ENCODE data around the gene RAPGEF1.

The RAPGEF1 gene

GRCh38 chr9:131743501-131743900 lies 3.6 kb upstream of the RAPGEF1 start:
- no peak overlapping the region for H3K4me3 ChIP-seq (ENCODE audit: low read depth, low read length)
- in situ Hi-C loops (cut with HindIII; ENCODE audit: low sequenced_read_pairs): no loop called here
- TF ChIP-seq, protein P1, sequence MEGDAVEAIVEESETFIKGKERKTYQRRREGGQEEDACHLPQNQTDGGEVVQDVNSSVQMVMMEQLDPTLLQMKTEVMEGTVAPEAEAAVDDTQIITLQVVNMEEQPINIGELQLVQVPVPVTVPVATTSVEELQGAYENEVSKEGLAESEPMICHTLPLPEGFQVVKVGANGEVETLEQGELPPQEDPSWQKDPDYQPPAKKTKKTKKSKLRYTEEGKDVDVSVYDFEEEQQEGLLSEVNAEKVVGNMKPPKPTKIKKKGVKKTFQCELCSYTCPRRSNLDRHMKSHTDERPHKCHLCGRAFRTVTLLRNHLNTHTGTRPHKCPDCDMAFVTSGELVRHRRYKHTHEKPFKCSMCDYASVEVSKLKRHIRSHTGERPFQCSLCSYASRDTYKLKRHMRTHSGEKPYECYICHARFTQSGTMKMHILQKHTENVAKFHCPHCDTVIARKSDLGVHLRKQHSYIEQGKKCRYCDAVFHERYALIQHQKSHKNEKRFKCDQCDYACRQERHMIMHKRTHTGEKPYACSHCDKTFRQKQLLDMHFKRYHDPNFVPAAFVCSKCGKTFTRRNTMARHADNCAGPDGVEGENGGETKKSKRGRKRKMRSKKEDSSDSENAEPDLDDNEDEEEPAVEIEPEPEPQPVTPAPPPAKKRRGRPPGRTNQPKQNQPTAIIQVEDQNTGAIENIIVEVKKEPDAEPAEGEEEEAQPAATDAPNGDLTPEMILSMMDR (IDR thresholded peaks at IDR 0.05; ENCODE audit: low read depth, low read length, missing control alignments): no peak
- no peak for DNase-seq (ENCODE audit: low read depth)

DNA sequence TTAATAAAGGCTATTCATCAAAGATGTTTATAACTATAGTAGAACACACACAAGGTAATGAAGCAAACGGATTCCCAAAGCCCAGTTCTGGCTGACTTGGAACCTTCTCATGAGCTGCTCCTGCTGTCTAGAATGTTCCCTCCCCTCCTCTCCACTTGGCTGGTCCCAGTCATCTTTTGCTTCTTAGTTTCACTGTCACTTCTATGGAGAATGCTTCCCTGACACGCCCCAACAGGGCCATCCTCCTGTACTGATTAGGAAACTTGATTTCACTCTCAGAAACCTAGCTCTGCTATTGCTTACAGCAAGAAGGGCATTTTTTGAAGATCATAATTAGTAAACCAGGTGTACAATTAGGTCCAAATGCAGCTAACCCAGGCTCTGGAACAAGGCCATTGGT lies 3.2 kb upstream of the RAPGEF1 start:
- DNase-seq (ENCODE audit: low read depth): no peak
- H3K4me3 ChIP-seq (ENCODE audit: low read depth, low read length): no peak overlapping the region
- TF ChIP-seq, protein P1 (IDR thresholded peaks at IDR 0.05; ENCODE audit: low read depth, low read length, missing control alignments): no peak
- in situ Hi-C loops (cut with HindIII; ENCODE audit: low sequenced_read_pairs): no loop called here

DNA sequence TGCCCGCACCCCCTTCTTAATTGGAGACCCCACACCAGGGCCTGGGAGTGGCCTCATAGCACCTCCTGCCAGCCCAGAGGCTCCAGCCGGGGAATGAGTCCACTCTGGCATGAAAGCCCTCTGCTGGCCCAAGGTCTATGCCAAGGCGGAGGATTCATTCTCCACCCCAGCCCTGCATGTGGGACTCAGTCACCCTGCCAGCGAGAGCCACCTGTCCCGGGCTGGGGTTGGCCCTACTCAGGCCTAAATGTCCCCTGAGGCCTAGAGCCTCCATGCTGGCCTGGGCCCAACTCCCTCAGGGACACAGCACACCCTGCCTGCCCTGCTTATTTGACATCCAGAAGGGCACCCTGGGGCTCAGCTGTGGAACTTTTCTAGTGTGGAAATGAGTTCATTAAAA lies 1.0 kb upstream of the RAPGEF1 start:
- no peak overlapping the region for H3K4me3 ChIP-seq (ENCODE audit: low read depth, low read length)
- in situ Hi-C loops (cut with HindIII; ENCODE audit: low sequenced_read_pairs): no loop called here
- TF ChIP-seq, protein P1 (IDR thresholded peaks at IDR 0.05; ENCODE audit: low read depth, low read length, missing control alignments): no peak
- no peak for DNase-seq (ENCODE audit: low read depth)

DNA sequence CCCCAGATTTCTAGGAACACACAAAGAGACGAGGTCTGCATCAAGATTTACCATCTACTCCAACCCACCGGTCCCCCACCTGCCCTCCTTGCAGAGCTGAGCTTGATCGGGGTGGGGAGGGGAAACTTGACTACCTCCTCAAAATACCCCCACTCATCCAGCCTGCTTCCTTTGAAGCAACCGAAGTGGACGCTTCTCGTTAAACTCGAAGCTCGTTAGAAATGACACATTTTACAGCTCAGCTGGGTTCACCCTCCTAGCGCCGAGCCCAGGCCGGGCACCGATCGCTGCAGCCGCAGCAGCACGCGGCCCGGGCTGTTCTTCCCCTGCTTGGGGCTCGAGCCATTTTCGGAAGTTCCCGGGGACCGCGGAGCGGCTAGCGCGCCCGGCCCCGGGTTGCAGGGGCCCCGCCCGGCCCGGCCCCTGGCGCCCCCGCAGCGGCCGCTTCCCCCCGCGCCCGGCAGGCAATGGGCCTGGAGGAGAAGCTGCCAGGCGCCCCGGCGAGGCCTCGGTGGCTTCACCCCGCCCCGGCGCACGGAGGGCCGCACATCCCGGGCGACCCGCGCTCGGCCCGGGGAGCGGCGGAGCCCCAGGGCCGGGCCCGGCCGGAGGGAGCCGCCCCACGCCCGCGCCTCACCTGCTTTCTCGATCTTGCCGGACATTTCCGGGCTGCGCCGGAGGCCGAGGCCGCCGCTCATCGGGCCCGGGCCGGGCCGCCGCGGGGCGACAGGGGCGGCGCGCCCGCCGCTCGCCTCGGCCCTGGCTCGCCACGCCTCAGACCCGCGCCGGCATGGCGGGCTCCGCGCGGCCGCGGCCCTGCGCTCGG lies 530 bp downstream of the RAPGEF1 start:
- no peak for DNase-seq (ENCODE audit: low read depth)
- H3K4me3 ChIP-seq (ENCODE audit: low read depth, low read length): peak overlapping the region; percentile 48
- in situ Hi-C loops (cut with HindIII; ENCODE audit: low sequenced_read_pairs): no loop called here
- TF ChIP-seq, protein P1 (IDR thresholded peaks at IDR 0.05; ENCODE audit: low read depth, low read length, missing control alignments): no peak

- DNase-seq (ENCODE audit: low read depth): no peak
- H3K4me3 ChIP-seq (ENCODE audit: low read depth, low read length): peak overlapping the region; percentile 48
- TF ChIP-seq, protein P1 (IDR thresholded peaks at IDR 0.05; ENCODE audit: low read depth, low read length, missing control alignments): no peak
- in situ Hi-C loops (cut with HindIII; ENCODE audit: low sequenced_read_pairs): no loop called here
These were observed 1.4 kb downstream of the RAPGEF1 start for GRCh38 chr9:131738293-131739132.

GRCh38 chr9:131737426-131737825 lies 2.5 kb downstream of the RAPGEF1 start:
- H3K4me3 ChIP-seq (ENCODE audit: low read depth, low read length): no peak overlapping the region
- TF ChIP-seq, protein P1 (IDR thresholded peaks at IDR 0.05; ENCODE audit: low read depth, low read length, missing control alignments): no peak
- DNase-seq (ENCODE audit: low read depth): no peak
- in situ Hi-C loops (cut with HindIII; ENCODE audit: low sequenced_read_pairs): no loop called here

Data from astrocyte of the cerebellum (primary cell).